GM13977 (cell line): ENCODE measurements around the gene HERC4.
"Not testable (repeated sequence)": the region's sequence is repeated elsewhere in the genome, so short reads cannot be mapped to it uniquely, and the experiment has no call there.

Experiments
- DNase-seq: peaks from one replicate; pipeline ENCODE4 v3.0.0; 2012; ENCODE audit warnings: low spot score
- in situ Hi-C: fragments of 300-500 bp; cut with MboI; formaldehyde crosslinking; loops from one replicate; pipeline ENCODE4 v1.12.0; 2022; ENCODE audit warnings: low sequenced_read_pairs, low pct_unique_long_range_greater_than_20kb, mixed read lengths, inconsistent platforms; ENCODE audit not compliant: unreplicated experiment
- TF ChIP-seq, protein P1 (sequence below): IDR thresholded peaks from 2 replicates; pipeline ENCODE4 v1.5.1; 2012; ENCODE audit warnings: mild to moderate bottlenecking, control low read depth; ENCODE audit not compliant: insufficient read depth; ENCODE audit errors: extremely low read depth, missing control alignments

HERC4 gene

DNA sequence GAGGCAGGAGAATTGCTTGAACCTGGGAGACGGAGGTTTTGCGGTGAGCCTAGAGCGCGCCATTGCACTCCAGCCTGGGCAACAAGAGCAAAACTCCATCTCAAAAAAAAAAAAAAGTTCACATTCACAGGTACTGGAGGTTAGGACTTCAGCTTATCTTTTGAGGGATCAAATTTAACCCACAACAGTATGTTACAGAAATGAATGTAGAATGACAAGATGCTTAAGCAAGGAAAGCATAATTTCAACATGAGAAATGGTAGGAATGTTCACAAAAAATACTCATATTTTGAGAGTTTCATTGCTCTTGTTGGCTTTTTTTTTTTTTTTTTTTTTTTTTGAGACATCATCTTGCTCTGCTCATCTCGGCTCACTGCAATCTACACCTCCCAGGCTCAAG, 1.9 kb upstream of the HERC4 start:
- in situ Hi-C loops = no loop called here
- TF ChIP-seq, protein P1, sequence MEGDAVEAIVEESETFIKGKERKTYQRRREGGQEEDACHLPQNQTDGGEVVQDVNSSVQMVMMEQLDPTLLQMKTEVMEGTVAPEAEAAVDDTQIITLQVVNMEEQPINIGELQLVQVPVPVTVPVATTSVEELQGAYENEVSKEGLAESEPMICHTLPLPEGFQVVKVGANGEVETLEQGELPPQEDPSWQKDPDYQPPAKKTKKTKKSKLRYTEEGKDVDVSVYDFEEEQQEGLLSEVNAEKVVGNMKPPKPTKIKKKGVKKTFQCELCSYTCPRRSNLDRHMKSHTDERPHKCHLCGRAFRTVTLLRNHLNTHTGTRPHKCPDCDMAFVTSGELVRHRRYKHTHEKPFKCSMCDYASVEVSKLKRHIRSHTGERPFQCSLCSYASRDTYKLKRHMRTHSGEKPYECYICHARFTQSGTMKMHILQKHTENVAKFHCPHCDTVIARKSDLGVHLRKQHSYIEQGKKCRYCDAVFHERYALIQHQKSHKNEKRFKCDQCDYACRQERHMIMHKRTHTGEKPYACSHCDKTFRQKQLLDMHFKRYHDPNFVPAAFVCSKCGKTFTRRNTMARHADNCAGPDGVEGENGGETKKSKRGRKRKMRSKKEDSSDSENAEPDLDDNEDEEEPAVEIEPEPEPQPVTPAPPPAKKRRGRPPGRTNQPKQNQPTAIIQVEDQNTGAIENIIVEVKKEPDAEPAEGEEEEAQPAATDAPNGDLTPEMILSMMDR = no peak

DNA sequence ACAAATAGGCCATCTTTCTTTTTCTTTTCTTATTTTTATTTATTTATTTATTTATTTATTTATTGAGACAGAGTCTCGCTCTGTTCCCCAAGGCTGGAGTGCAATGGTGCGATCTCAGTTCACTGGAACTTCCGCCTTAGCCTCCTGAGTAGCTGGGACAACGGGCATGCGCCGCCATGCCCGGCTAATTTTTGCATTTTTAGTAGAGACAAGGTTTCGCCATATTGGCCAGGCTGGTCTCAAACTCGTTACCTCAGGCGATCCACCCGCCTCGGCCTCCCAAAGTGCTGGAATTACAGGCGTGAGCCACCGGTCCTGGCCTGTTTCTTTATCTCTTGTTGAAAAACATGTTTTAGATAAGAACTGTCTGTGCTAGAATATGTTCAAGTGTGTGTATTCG, 998 bp upstream of the HERC4 start:
- in situ Hi-C loops, DNase-seq: not testable (repeated sequence)

More for the DNA sequence above, 1.9 kb upstream of the HERC4 start:
- no peak for DNase-seq

DNA sequence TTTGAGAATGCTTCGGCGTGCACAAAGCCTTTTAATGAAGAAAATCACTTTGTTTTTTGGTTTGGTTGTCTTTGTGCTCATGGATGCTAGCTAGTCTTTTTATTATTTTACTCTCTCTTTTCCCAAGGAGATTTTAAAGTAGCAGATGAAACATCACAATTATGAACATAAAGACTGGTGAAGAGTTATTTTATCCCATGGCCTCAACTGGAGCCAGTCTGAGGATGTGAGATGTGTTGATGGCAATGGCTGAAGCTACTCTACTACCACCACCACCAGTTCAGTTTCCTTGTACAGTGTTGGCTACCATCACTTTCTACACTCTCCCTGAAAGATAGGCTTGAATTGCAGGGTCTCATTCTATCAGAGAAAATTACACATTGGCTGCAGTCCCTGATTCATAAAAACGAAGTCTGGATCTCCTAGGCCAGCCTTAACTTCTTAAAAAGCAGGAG, 494 bp upstream of the HERC4 start:
- in situ Hi-C loops = no loop called here
- TF ChIP-seq, protein P1 = no peak
- DNase-seq = peak; percentile 32

DNA sequence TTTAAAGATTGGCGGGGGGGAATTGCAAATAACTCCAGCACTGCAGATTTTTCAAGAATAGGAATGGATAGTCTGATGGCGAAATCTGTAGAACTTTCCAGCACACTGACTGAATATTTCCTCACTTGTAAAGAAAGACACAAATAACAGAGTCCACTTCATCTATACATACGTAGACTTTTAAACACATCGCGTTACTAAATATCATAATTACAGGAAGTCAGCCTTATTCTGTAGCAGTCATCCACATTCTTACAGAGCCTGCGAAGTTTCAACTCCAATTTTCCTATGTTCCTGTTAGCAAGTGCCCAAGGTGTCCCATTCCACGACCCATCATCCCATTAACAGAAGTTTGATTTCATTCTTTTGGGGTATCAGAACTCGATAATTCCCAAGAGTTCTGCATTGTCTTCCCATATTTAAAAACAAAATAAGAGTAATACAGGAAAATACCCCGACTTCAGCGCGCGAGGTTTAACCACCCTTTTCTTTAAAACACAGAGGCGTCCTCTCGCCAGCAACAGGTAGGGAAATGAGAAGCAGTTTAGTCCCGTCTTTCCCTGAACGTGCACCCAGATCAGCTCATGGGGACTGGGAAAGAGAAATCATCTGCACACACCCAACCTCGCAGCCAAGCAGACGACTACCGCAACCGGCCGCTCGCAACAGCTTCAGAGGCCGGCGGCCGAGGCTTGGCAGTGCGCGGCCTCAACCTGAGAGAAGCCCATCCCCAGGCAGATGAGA, 880 bp downstream of the HERC4 start:
- DNase-seq = peak; percentile 19
- in situ Hi-C loops = no loop called here
- TF ChIP-seq, protein P1 = no peak

DNA sequence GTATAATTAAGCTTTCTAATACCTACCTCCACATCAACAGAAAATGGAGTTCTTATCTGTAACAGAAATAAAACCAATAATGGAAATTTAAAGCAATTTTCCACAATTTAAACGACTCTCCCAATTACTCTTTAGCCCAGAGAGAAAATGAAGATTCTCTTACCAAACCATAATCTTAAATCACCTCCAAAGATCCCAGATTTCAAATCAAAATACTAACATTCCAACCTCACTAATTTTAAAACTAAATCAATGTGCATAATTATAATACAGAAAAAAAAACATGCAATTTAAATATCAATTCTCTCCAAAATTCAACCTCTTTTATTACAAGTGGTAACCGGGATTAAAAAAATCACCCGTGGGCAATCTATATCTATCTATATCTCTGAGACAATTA, 1.5 kb downstream of the HERC4 start:
- TF ChIP-seq, protein P1 = no peak
- in situ Hi-C loops = no loop called here
- DNase-seq = no peak

DNA sequence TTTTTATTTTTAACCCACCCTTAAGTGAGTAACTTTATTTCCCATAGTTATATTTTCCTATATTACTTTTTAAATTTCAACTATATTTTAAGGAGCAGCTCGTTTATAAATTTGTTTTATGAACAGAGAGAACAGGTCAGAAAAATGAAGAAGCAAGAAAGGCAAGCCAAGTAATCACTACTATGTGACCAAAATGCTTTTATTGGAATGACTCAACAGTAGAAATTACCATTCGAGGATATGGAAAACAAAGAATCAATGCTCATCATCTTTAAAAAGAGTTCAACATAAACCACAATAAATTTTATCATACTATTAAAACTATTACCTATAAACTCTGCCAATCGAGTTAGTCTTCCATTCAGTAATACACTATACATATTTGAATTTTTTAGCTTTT, 7.6 kb downstream of the HERC4 start:
- no peak for DNase-seq
- in situ Hi-C loops = no loop called here
- TF ChIP-seq, protein P1 = no peak

DNA sequence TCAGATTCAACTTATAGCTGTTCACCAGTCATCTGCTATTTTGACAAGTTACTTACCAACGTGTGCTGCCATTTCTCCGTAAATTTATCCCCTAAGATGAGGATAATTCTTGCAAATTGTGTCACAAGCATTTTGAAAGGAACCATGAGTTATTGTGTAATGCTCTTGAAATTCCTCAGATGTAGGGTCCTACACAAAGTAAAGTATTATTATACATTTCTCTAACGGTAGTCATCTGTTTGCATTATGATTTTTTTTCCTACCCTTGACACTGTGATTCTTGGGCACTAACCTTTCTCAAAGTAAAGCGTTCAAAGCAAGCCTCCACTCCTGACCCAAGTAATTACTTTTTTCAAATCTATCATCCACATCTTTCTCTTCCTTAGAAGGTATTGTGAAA, 8.1 kb downstream of the HERC4 start:
- TF ChIP-seq, protein P1 = no peak
- in situ Hi-C loops = no loop called here
- no peak for DNase-seq
